ENCODE data around the gene ADCY3.

The ADCY3 gene

DNA sequence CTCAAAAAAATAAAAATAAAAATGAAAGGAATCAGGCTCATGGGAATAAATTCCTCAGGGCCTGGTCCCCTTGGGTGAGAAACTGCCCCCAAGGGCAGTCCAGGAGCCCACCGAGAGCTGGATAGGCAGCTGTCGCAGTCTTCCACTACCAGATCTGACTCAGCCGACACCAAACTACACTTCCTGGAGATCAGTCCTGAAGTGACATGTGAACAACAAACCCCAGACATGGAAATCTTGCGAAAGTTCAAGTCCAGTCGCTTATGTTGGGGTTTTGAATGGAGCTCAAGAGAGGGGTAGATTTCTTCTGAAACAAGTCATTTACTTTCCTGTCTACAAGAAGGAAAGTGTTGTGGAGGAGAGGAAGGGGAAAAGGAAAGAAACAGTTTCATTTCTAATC lies 12.9 kb downstream of the ADCY3 start:
- Mint-ChIP-seq H3K4me1 (ENCODE audit: low read depth) (peaks cover 7% of the 10 kb centered on the region), H3K36me3 (ENCODE audit: low read depth) (peaks cover 48% of the 10 kb centered on the region), H3K9me3 (no peaks in the 10 kb centered on the region), H3K27ac (no peak overlapping the region), H3K27me3 (ENCODE audit: low read depth) (no peaks in the 10 kb centered on the region), H3K4me3 (no peak overlapping the region)
- DNase-seq (ENCODE audit: low spot score) = no peak

DNA sequence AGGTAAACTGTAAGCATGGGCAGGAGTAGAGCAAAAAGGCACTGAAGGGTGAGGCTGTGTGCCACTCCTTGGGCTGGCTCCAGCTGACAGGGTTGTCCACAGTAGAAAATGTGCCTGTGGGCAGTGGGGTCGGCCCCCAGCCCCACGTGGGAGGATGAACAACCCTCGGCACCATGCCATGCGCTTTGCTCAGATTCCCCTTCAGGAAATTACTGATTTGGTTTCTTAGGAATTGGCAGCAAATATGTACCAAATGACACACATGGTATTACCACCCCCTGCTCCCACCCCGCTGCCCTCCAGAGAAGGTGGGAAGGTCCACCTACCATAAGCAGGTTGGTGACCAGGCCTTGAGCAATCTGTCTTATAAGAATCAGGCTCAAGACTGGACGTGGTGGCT lies 13.6 kb downstream of the ADCY3 start:
- peaks cover 43% of the 10 kb centered on the region for H3K36me3 Mint-ChIP-seq (ENCODE audit: low read depth)
- H3K9me3 Mint-ChIP-seq = no peaks in the 10 kb centered on the region
- H3K4me1 Mint-ChIP-seq (ENCODE audit: low read depth) = peaks cover 7% of the 10 kb centered on the region
- no peaks in the 10 kb centered on the region for H3K27me3 Mint-ChIP-seq (ENCODE audit: low read depth)
- no peak for DNase-seq (ENCODE audit: low spot score)
- H3K27ac Mint-ChIP-seq = no peak overlapping the region
- no peak overlapping the region for H3K4me3 Mint-ChIP-seq

DNA sequence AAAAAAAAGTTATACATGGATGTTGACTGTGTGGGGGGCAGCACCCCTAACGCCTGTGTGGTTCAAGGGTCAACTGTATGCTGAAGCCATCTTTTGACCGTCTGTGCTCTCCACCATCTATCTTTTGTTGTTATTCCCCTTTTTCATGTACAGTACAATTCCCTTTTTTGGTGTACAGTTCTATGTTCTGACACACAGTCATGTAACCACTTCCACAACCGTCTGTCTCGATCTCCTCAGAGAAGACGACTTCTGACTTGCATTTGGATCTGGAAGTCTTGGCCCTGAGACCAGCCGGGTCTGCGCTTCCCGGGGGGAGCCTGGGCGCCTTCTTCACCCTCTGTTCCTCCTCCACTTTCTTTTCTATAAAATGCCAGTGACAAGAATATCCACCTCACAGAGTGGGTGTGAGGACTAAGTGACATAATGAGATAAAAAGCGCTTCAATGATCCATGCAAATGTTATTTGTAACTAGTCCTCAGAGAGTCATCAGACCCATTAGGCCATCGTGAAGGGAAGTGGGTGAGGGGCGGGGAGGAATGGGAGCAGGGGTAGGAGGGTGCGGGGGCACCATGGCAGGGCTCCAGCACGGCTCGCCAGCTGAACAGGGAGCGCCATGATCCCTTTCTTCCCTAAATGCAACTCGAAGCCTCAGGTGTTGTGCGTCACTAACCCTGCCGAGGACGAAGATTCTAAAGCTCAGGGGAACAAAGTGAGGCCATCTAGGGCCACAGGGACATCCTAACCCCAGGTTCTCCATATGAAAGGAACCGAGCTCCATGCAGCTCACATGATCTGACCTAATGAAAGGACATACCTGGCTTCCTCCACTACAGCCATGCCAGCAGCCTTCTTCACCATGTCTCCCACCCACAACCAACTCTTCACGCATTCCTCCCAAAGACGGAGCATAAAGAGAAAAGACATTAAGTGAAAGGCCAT lies 16.6 kb downstream of the ADCY3 start:
- Mint-ChIP-seq H3K4me3 (no peak overlapping the region), H3K9me3 (peaks cover 7% of the 10 kb centered on the region), H3K4me1 (ENCODE audit: low read depth) (peaks cover 3% of the 10 kb centered on the region), H3K27me3 (ENCODE audit: low read depth) (no peaks in the 10 kb centered on the region), H3K36me3 (ENCODE audit: low read depth) (peaks cover 39% of the 10 kb centered on the region), H3K27ac (no peak overlapping the region)
- no peak for DNase-seq (ENCODE audit: low spot score)

DNA sequence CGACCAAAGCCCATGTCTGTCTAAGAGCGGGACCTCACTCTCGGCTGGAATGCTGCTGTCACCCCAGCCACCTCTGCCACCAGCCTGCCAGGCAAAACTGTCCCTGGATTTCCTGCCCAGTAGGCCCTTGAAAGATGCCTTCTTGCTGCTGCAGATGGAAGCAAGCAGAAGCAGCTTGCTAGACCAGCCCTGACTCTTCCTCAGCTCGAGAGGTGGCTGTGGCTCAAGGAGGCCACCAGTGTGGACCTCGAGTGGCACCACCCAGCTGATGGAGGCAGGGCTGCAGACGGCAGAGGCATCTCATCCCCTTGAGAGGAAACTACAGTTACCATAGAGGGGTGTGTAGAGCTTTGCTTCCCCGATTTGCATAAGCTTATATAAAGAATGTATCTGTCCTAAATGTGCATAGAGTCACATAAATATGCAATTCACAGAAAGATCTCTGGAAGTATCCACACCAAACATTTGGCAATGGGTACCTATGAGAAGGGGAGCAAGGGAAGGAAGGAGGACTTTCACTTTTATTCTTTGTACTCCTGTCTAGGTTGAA lies 20.6 kb downstream of the ADCY3 start:
- Mint-ChIP-seq H3K9me3 (peaks cover 40% of the 10 kb centered on the region), H3K36me3 (ENCODE audit: low read depth) (peaks cover 66% of the 10 kb centered on the region), H3K27me3 (ENCODE audit: low read depth) (no peaks in the 10 kb centered on the region), H3K4me1 (ENCODE audit: low read depth) (no peaks in the 10 kb centered on the region), H3K27ac (no peak overlapping the region), H3K4me3 (no peak overlapping the region)
- DNase-seq (ENCODE audit: low spot score) = no peak

DNA sequence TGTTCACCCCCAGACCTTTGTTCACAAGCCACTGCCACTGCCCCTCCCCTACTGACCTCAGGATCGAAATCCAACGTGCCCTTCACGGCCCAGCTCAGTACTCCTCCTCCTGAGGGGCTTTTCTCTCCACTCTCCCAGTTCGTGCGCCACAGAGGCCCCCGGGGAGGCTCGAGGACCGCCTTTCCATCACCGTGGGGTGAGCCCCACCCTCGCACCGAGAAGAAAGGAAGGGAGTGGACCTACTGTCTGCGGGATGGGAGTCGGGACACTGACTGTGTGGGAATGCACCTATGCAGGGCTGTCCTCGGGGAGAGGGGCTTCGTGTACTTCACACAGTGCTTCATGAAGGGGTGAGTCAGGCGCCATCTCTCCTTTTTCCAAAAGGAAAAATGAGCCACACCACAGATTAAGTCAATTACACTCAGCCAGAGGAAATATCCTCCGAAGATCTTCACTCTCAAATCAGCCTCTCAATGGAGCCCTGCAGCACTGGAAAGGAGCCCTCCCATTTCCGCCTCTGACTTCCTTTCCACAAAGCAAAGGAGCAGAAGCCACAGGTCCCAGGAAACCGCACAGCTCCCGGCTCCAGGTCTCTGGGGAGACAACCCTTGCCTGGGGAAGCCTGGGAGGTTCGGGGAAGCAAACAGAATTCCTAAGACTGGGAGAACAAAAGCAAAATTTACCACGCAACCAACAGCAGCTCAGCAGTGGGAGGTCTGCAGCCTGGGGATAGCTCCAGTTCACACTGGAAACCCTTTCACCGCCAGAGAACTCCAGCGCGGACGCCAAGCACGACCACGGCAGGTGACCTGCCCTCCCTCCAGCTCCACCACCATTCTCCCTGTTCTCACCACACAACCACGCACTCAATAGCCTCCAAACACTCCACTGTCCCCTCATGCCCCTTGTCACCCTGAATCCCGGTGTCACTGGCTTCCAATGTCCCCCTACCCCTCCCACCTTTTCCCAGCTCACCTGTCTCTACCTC lies 21.6 kb downstream of the ADCY3 start:
- Mint-ChIP-seq H3K27ac (no peak overlapping the region), H3K4me3 (no peak overlapping the region), H3K36me3 (ENCODE audit: low read depth) (peaks cover 67% of the 10 kb centered on the region)

DNA sequence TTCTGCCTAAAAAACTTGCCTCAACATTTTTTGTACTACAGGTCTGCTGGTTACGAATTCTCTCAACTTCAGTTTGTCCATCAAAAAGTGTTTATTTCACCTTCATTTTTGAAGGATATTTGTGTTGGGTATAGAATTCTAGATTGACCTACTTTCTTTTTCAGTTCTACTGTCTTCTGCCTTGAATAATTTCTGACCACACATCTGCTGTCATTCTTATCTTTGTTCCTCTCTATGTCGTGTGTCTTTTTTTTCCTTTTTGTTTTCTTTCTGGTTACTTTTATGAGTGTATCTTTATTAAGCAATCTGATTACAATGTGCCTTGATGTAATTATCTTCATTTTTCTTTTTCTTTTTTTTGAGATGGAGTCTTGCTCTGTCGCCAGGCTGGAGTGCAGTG lies 25.3 kb downstream of the ADCY3 start:
- no peak for DNase-seq (ENCODE audit: low spot score)
- Mint-ChIP-seq H3K9me3 (peaks cover 59% of the 10 kb centered on the region), H3K36me3 (ENCODE audit: low read depth) (peaks cover 55% of the 10 kb centered on the region)

More for the DNA sequence above, 21.6 kb downstream of the ADCY3 start:
- H3K4me1 Mint-ChIP-seq (ENCODE audit: low read depth) = no peaks in the 10 kb centered on the region
- H3K9me3 Mint-ChIP-seq = peaks cover 50% of the 10 kb centered on the region
- H3K27me3 Mint-ChIP-seq (ENCODE audit: low read depth) = no peaks in the 10 kb centered on the region
- DNase-seq (ENCODE audit: low spot score) = no peak

DNA sequence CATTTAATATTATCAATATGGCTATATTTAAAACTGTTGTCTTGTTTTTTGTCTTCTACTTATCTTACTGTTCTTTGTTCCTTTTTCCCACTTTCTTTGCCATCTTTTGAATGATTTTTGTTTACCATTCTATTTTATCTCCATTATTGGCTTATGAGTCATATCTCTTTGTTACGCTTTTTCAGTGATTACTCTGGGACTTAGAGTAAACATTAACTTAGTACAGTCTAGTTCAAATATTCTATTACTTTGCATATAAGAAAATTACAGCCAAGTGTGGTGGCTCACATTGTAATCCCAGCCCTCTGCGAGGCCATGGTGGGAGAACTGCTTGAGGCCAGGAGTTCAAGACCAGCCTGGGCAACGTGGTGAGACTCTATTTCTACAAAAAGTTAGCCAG lies 26.1 kb downstream of the ADCY3 start:
- Mint-ChIP-seq H3K27ac (no peak overlapping the region), H3K4me1 (ENCODE audit: low read depth) (no peaks in the 10 kb centered on the region), H3K27me3 (ENCODE audit: low read depth) (no peaks in the 10 kb centered on the region), H3K4me3 (no peak overlapping the region), H3K36me3 (ENCODE audit: low read depth) (peaks cover 50% of the 10 kb centered on the region), H3K9me3 (peaks cover 54% of the 10 kb centered on the region)
- no peak for DNase-seq (ENCODE audit: low spot score)

More for the DNA sequence above, 25.3 kb downstream of the ADCY3 start:
- no peak overlapping the region for H3K4me3 Mint-ChIP-seq
- H3K27ac Mint-ChIP-seq = no peak overlapping the region
- no peaks in the 10 kb centered on the region for H3K4me1 Mint-ChIP-seq (ENCODE audit: low read depth)
- H3K27me3 Mint-ChIP-seq (ENCODE audit: low read depth) = no peaks in the 10 kb centered on the region

DNA sequence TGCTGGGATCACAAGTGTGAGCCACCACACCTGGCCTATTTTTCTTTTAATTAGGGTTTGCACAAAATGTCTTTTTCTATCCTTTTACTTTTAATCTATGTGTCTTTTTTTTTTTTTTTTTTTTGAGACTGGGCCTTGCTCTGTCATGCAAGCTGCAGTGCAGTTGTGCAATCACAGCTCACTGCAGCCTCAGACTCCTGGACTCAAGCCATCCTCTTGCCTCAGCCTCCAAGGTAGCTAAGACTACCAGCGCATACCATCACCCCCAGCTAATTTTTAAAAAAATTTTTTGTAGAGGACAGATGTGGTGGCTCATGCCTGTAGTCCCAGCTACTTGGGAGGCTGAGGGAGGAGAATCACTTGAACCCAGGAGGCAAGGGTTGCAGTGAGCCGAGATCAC lies 27.1 kb downstream of the ADCY3 start:
- no peak for DNase-seq (ENCODE audit: low spot score)
- no peaks in the 10 kb centered on the region for H3K4me1 Mint-ChIP-seq (ENCODE audit: low read depth)
- H3K27me3 Mint-ChIP-seq (ENCODE audit: low read depth) = no peaks in the 10 kb centered on the region
- H3K36me3 Mint-ChIP-seq (ENCODE audit: low read depth) = peaks cover 44% of the 10 kb centered on the region
- no peak overlapping the region for H3K27ac Mint-ChIP-seq
- H3K9me3 Mint-ChIP-seq = peaks cover 51% of the 10 kb centered on the region
- H3K4me3 Mint-ChIP-seq = no peak overlapping the region

DNA sequence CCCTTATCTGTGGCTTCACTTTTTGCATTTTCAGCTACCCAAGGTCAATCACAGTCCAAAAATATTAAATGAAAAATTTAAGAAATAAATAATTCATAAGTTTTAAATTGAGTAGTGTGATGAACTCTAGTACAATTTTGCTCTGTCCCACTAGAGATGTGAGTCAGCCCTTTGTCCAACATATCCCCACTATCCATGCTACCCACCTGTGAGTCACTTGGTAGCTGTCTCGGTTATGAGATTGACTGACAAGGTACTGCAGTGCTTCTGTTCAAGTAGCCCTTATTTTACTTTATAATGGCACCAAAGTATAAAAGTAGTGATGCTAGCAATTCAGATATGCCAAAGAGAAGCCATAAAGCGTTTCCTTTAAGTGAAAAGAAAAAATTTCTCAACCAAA lies 28.8 kb downstream of the ADCY3 start:
- Mint-ChIP-seq H3K36me3 (ENCODE audit: low read depth) (peaks cover 28% of the 10 kb centered on the region), H3K4me1 (ENCODE audit: low read depth) (no peaks in the 10 kb centered on the region), H3K4me3 (no peak overlapping the region), H3K27ac (no peak overlapping the region), H3K27me3 (ENCODE audit: low read depth) (no peaks in the 10 kb centered on the region), H3K9me3 (peaks cover 36% of the 10 kb centered on the region)
- DNase-seq (ENCODE audit: low spot score) = no peak

DNA sequence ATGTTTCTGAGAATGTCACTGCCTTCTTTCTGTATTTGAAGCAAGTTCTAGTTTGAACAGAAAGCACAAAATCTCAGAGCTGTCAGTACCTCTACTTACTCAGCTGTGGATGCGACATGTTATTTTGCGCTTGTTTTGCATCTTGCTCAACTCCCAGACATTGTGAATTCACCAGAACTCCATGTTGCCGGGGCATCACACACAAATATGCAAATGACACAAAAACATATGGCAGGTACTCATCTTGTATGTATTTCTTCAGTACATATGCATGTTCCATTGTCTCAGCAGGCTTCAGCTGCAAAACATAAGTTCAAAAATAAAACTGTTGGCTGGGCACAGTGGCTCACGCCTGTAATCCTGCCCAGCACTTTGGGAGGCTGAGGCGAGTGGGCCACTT lies 30.8 kb downstream of the ADCY3 start:
- Mint-ChIP-seq H3K4me1 (ENCODE audit: low read depth) (peaks cover 6% of the 10 kb centered on the region), H3K4me3 (no peak overlapping the region)

DNA sequence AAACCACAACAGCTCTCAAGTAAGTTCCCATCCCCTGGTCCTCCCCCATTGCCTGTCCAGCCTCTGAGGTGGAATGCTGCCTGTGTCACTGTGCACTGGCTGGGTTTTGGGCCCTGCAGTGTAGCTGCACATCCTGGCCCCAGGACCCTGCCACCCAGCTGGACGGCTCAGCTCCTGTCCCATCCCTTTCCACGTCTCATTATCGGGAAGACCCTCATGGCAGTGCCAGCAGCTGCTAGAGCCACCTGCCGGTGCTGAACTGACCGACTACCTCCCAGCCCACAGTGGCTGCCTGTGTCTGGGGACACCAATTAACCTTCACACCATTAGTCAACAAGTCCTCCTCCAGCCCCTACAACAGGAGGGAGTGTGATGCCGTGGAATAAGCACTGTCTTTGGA lies 31.9 kb downstream of the ADCY3 start:
- H3K27ac Mint-ChIP-seq = no peak overlapping the region
- peaks cover 9% of the 10 kb centered on the region for H3K9me3 Mint-ChIP-seq
- no peaks in the 10 kb centered on the region for H3K27me3 Mint-ChIP-seq (ENCODE audit: low read depth)
- peaks cover 13% of the 10 kb centered on the region for H3K36me3 Mint-ChIP-seq (ENCODE audit: low read depth)
- DNase-seq (ENCODE audit: low spot score) = no peak
- H3K4me3 Mint-ChIP-seq = no peak overlapping the region
- H3K4me1 Mint-ChIP-seq (ENCODE audit: low read depth) = peaks cover 15% of the 10 kb centered on the region

More for the DNA sequence above, 30.8 kb downstream of the ADCY3 start:
- DNase-seq (ENCODE audit: low spot score) = no peak
- peaks cover 17% of the 10 kb centered on the region for H3K9me3 Mint-ChIP-seq
- peaks cover 16% of the 10 kb centered on the region for H3K36me3 Mint-ChIP-seq (ENCODE audit: low read depth)
- H3K27me3 Mint-ChIP-seq (ENCODE audit: low read depth) = no peaks in the 10 kb centered on the region
- H3K27ac Mint-ChIP-seq = no peak overlapping the region

DNA sequence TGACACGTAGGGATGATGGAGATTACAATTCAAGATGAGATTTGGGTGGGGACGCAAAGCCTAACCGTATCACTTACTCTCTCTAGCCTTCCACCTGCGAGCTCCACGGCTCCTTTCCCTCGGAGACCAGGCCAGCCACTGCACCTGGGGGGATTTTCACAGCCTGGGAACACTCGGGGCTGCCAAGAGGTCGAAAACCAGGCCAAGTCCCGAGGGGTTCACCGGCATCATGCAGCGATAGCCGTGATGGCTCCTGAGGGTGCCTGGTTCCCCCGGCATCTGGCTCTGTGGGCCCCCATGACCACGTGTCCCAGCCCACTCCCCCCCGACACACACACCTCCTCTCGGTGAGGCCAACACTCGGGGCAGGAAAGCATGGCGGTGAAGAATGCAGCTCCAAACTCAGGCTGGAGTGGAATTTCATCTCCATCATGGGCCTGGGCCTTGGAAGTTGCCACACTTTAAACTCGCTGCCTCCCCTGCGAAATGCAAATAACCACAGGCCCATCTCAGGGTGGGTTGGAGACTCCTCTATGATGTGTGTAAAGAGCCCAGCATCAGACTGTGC lies 32.6 kb downstream of the ADCY3 start:
- no peak for DNase-seq (ENCODE audit: low spot score)
- Mint-ChIP-seq H3K36me3 (ENCODE audit: low read depth) (peaks cover 13% of the 10 kb centered on the region), H3K27me3 (ENCODE audit: low read depth) (no peaks in the 10 kb centered on the region), H3K9me3 (peaks cover 9% of the 10 kb centered on the region), H3K4me3 (no peak overlapping the region), H3K27ac (no peak overlapping the region), H3K4me1 (ENCODE audit: low read depth) (peaks cover 16% of the 10 kb centered on the region)

DNA sequence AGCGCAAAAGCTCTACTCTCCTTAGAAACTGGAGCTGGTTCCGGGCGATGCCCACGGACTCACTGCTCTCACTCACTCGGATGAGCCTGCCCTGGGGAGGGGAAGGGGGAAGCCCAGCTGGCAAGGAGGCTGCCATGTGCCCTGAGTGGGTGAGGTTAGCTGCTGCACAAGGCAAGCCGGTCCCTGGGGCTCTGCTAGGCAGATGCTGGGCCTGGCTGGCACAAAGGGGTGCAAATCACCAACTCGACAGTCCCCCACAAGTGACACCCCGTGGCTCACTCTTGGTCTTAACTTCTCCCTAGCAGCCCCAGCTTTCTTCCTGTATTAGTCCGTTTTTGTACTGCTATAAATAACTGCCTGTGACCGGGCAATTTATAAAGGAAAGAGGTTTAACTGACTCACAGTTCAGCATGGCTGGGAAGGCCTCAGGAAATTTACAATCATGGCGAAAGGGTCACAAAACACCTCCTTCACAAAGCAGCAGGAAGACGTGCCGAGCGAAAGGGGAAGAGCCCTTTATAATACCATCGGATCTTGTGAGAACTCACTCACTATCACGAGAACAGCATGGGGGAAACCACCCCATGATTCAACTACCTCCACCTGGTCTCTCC lies 33.2 kb downstream of the ADCY3 start:
- Mint-ChIP-seq H3K27ac (no peak overlapping the region), H3K4me1 (ENCODE audit: low read depth) (peaks cover 19% of the 10 kb centered on the region), H3K36me3 (ENCODE audit: low read depth) (peaks cover 11% of the 10 kb centered on the region), H3K4me3 (no peak overlapping the region), H3K27me3 (ENCODE audit: low read depth) (no peaks in the 10 kb centered on the region), H3K9me3 (peaks cover 4% of the 10 kb centered on the region)
- no peak for DNase-seq (ENCODE audit: low spot score)
